HCT116 (cell line): ENCODE data around the gene CAMK2D. TPM values are rescaled to one million over a fixed set of nuclear protein-coding genes. Genes with fewer than 3 reads are reported as not detected.

Experiments used
- ATAC-seq: fragments of 200-7000 bp; cut with Tn5 transposase; 2 replicates; pipeline ENCODE4 v1.9.1; 2020; ENCODE audit warnings: mild to moderate bottlenecking, moderate library complexity
- BruUV-seq: library from RNA; stranded (reverse); fragments of 400-500 nt; replicated peaks from 2 replicates; lab custom pipeline; 2021; lab: Mats Ljungman, UMichigan
- CTCF ChIA-PET: fragments of 300-600 bp; sonication (Branson Sonifier 250); formaldehyde crosslinking; loops from one replicate; lab custom pipeline; 2021; ENCODE audit warnings: antibody characterized with exemption; lab: Charles Lee
- POLR2A ChIA-PET: fragments of 300-600, 350-600 bp; sonication (Branson Sonifier 250); formaldehyde crosslinking; loops from one replicate; lab custom pipeline; 2021; ENCODE audit warnings: antibody characterized with exemption; lab: Charles Lee
- RAD21 ChIA-PET, 2 experiments: fragments of 300-600 bp; sonication (Branson Sonifier 250); formaldehyde crosslinking; loops; one replicate each; lab custom pipeline; 2023; ENCODE audit warnings: low total read pairs in 2 of 2; ENCODE audit not compliant: uncharacterized antibody in 2 of 2, unreplicated experiment in 2 of 2, low non-redundant PET in 1 of 2; lab: Charles Lee
- DNase-seq: peaks from one replicate; pipeline ENCODE4 v3.0.0-alpha.2; 2010; ENCODE audit warnings: low read depth, low spot score
- H2AFZ ChIP-seq: fragments of 200-600 bp; shearing (Covaris generic), sonication (generic); 2 replicates; pipeline ENCODE4 v1.6.1; 2017; ENCODE audit warnings: low read depth, mixed run types, mixed read lengths, antibody characterized with exemption, low read length; ENCODE audit not compliant: poor library complexity, severe bottlenecking
- H3K27ac ChIP-seq: 2 replicates; pipeline ENCODE4 v1.5.1; 2012; ENCODE audit warnings: low read depth, low read length
- H3K27me3 ChIP-seq: fragments of 200-600 bp; sonication (generic); 2 replicates; pipeline ENCODE4 v1.6.1; 2016; ENCODE audit warnings: mixed run types, low read length, mixed read lengths; ENCODE audit not compliant: insufficient read depth
- H3K36me3 ChIP-seq, 2 experiments: fragments of 200-500 bp in 1 of 2; fragments of 200-600 bp in 1 of 2; sonication (Bioruptor generic) in 1 of 2; sonication (generic) in 1 of 2; 2 replicates each; pipeline versions ENCODE4 v1.5.1 to v1.6.1; 2014 to 2016; ENCODE audit warnings: low read length in 2 of 2, inconsistent platforms in 1 of 2, mixed read lengths in 1 of 2, mixed run types in 1 of 2; ENCODE audit not compliant: insufficient read depth in 2 of 2, control insufficient read depth in 1 of 2
- H3K4me1 ChIP-seq, 2 experiments: fragments of 200-600 bp in 1 of 2; sonication (generic) in 1 of 2; 2 replicates each; pipeline versions ENCODE4 v1.5.1 to v1.6.1; 2012 to 2017; ENCODE audit warnings: low read length in 2 of 2, inconsistent platforms in 1 of 2, mild to moderate bottlenecking in 1 of 2, mixed read lengths in 1 of 2, mixed run types in 1 of 2, moderate library complexity in 1 of 2; ENCODE audit not compliant: insufficient read depth in 2 of 2, control insufficient read depth in 1 of 2
- H3K4me2 ChIP-seq: fragments of 200-600 bp; sonication (generic); 2 replicates; pipeline ENCODE4 v1.6.1; 2017; ENCODE audit warnings: mixed run types, low read length, mixed read lengths
- H3K4me3 ChIP-seq, 2 experiments: fragments of 200-600 bp in 1 of 2; sonication (generic) in 1 of 2; replicated peaks in 1 of 2; 2 replicates each; pipeline ENCODE4 v1.5.1; 2011 to 2016; ENCODE audit warnings: low read length in 2 of 2, control low read depth in 1 of 2, low read depth in 1 of 2, mild to moderate bottlenecking in 1 of 2, mixed read lengths in 1 of 2, mixed run types in 1 of 2
- H3K79me2 ChIP-seq: fragments of 200-600 bp; sonication (generic); 2 replicates; pipeline ENCODE4 v1.6.1; 2017; ENCODE audit warnings: mild to moderate bottlenecking, mixed run types, low read length, moderate library complexity, mixed read lengths; ENCODE audit not compliant: insufficient read depth
- H3K9ac ChIP-seq: fragments of 200-600 bp; sonication (generic); 2 replicates; pipeline ENCODE4 v1.6.1; 2016; ENCODE audit warnings: low read length, mixed read lengths
- H3K9me2 ChIP-seq: fragments of 200-600 bp; sonication (generic), shearing (Covaris generic); 2 replicates; pipeline ENCODE4 v1.6.1; 2017; ENCODE audit warnings: mixed run types, mild to moderate bottlenecking, moderate library complexity; ENCODE audit not compliant: insufficient read depth
- H3K9me3 ChIP-seq, 2 experiments: fragments of 200-500 bp in 1 of 2; fragments of 200-600 bp in 1 of 2; sonication (Bioruptor generic) in 1 of 2; sonication (generic) in 1 of 2; 2 replicates each; pipeline ENCODE4 v1.6.1; 2014 to 2017; ENCODE audit warnings: low read length in 2 of 2, mixed read lengths in 2 of 2, inconsistent platforms in 1 of 2, low read depth in 1 of 2, mild to moderate bottlenecking in 1 of 2, mixed run types in 1 of 2, moderate library complexity in 1 of 2; ENCODE audit not compliant: control insufficient read depth in 1 of 2, insufficient read depth in 1 of 2
- H4K20me1 ChIP-seq: fragments of 200-600 bp; sonication (generic), shearing (Covaris generic); 2 replicates; pipeline ENCODE4 v1.6.1; 2017; ENCODE audit warnings: mixed run types, mild to moderate bottlenecking, moderate library complexity; ENCODE audit not compliant: insufficient read depth
- CBX3 ChIP-seq: IDR thresholded peaks from 2 replicates; pipeline ENCODE4 v1.6.1; 2012; ENCODE audit warnings: low read depth
- EGR1 ChIP-seq: IDR thresholded peaks from 2 replicates; pipeline ENCODE4 v1.6.1; 2012; ENCODE audit warnings: low read depth
- POLR2AphosphoS5 ChIP-seq: IDR thresholded peaks from 2 replicates; pipeline ENCODE4 v1.6.1; 2011; ENCODE audit warnings: mild to moderate bottlenecking, low read depth, low read length, moderate library complexity
- SIN3A ChIP-seq: IDR thresholded peaks from 2 replicates; pipeline ENCODE4 v1.6.1; 2012; ENCODE audit warnings: low read depth
- SP1 ChIP-seq: IDR thresholded peaks from 2 replicates; pipeline ENCODE4 v1.6.1; 2012; ENCODE audit warnings: low read depth
- SRF ChIP-seq: IDR thresholded peaks from 2 replicates; pipeline ENCODE4 v1.6.1; 2012; ENCODE audit warnings: low read depth
- ZNF274 ChIP-seq: fragments of 200-500 bp; sonication (Bioruptor generic); IDR thresholded peaks from 2 replicates; pipeline ENCODE4 v1.6.1; 2014; ENCODE audit warnings: mild to moderate bottlenecking, low read depth, low read length, inconsistent platforms
- intact Hi-C: fragments of 100-400 bp; cut with micrococcal nuclease; formaldehyde crosslinking; loops from 2 replicates; pipeline ENCODE4 v1.10.0; 2022
- total RNA-seq: library from RNA; stranded (reverse); gene quantifications from one replicate; pipeline ENCODE4 v1.2.1, GENCODE V29; 2021; ENCODE audit not compliant: unreplicated experiment

CAMK2D gene
- total RNA-seq, 1 experiment from 2014 or later: 67.0 TPM

DNA sequence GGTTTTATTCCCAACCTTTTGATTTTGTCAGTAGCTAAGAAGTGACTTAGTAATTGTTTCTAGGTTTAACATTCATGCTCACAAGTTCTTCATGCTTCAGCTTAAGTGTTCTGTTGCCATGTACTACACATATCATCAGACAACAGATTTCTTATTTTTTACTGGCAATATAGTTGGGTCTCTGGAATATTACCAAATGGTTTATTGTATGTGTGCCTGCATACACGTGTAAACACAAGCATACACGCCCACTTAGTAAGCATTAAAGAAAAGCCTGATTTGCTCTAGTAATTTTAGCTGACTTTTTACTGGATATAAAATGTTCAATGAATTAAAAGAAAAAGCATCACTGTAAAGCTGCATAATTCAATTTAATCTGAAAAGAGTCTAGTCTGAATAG, 199.8 kb downstream of the CAMK2D start:
- H4K20me1 ChIP-seq: no peaks in the 10 kb centered on the region
- TF ChIP-seq SP1 (no peak), SIN3A (no peak)
- TF ChIP-seq, all 23 proteins: peak for 0
- Histone ChIP-seq H3K4me3 (no peak overlapping the region), H2AFZ (no peak overlapping the region), H3K36me3 (no peaks in the 10 kb centered on the region), H3K79me2 (no peaks in the 10 kb centered on the region), H3K9me2 (no peaks in the 10 kb centered on the region; the same call in 1 of the 2 replicates), H3K27ac (no peak overlapping the region), H3K9ac (no peak overlapping the region), H3K27me3 (no peaks in the 10 kb centered on the region), H3K4me1 (peaks cover 28 to 53% of the 10 kb centered on the region in 2 experiments; a peak in 3 of 4 replicates), H3K9me3 (no peaks in the 10 kb centered on the region), H3K4me2 (no peak overlapping the region)
- DNase-seq (no peak), ATAC-seq (no peak)
- ChIA-PET RAD21 (no interaction called here), CTCF (interaction anchor here (1.7 kb wide), 1 partner anchor 14 kb away, joined by 5 read pairs; no protein-coding TSS in a partner anchor), POLR2A (no interaction called here)
- no TSS peak for BruUV-seq
- intact Hi-C loops: no loop called here

DNA sequence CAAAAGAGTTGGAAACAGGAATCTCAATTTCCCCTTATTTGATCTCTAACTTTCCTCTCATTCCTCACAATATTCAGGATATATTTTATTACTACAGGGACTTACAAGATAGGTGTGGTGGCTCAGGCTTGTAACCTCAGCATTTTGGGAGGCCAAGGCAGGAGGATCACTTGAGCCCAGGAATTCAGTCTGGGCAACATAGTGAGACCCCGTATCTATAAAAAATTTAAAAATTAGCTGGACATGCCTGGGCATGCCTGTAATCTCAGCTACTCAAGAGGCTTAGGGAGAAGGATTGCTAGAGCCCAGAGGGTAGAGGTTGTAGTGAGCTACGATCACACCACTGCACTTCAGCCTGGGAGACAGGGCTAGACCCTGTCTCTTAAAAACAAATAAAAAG, 200.4 kb downstream of the CAMK2D start:
- H2AFZ ChIP-seq: no peak overlapping the region
- H3K9ac ChIP-seq: no peak overlapping the region

More for the DNA sequence above, 200.4 kb downstream of the CAMK2D start:
- ChIA-PET POLR2A (no interaction called here), CTCF (interaction anchor here (1.7 kb wide), 1 partner anchor 13 kb away, joined by 5 read pairs; no protein-coding TSS in a partner anchor), RAD21 (no interaction called here)
- H3K36me3 ChIP-seq: no peaks in the 10 kb centered on the region
- no peak overlapping the region for H3K4me3 ChIP-seq
- no peaks in the 10 kb centered on the region for H3K79me2 ChIP-seq
- DNase-seq: no peak
- H3K27ac ChIP-seq: no peak overlapping the region
- H3K4me2 ChIP-seq: no peak overlapping the region
- no peak for TF ChIP-seq SIN3A
- no peak for TF ChIP-seq EGR1
- TF ChIP-seq ZNF274: no peak
- no peak for TF ChIP-seq POLR2AphosphoS5
- TF ChIP-seq SRF: no peak
- no peak for TF ChIP-seq CBX3
- H3K9me2 ChIP-seq: no peaks in the 10 kb centered on the region; the same call in 1 of the 2 replicates
- intact Hi-C loops: no loop called here
- H3K4me1 ChIP-seq: peaks cover 28 to 52% of the 10 kb centered on the region in 2 experiments; a peak in 3 of 4 replicates
- no TSS peak for BruUV-seq
- no peaks in the 10 kb centered on the region for H4K20me1 ChIP-seq
- no peaks in the 10 kb centered on the region for H3K9me3 ChIP-seq
- no peak for ATAC-seq
- H3K27me3 ChIP-seq: no peaks in the 10 kb centered on the region
